GM13977 (cell line): ENCODE measurements around the gene LTC4S.

ENCODE experiments used
- DNase-seq: peaks from one replicate; pipeline ENCODE4 v3.0.0; 2012; ENCODE audit warnings: low spot score
- in situ Hi-C: fragments of 300-500 bp; cut with MboI; formaldehyde crosslinking; loops from one replicate; pipeline ENCODE4 v1.12.0; 2022; ENCODE audit warnings: low sequenced_read_pairs, low pct_unique_long_range_greater_than_20kb, mixed read lengths, inconsistent platforms; ENCODE audit not compliant: unreplicated experiment
- TF ChIP-seq, protein P1 (sequence below): IDR thresholded peaks from 2 replicates; pipeline ENCODE4 v1.5.1; 2012; ENCODE audit warnings: mild to moderate bottlenecking, control low read depth; ENCODE audit not compliant: insufficient read depth; ENCODE audit errors: extremely low read depth, missing control alignments

The LTC4S gene

DNA sequence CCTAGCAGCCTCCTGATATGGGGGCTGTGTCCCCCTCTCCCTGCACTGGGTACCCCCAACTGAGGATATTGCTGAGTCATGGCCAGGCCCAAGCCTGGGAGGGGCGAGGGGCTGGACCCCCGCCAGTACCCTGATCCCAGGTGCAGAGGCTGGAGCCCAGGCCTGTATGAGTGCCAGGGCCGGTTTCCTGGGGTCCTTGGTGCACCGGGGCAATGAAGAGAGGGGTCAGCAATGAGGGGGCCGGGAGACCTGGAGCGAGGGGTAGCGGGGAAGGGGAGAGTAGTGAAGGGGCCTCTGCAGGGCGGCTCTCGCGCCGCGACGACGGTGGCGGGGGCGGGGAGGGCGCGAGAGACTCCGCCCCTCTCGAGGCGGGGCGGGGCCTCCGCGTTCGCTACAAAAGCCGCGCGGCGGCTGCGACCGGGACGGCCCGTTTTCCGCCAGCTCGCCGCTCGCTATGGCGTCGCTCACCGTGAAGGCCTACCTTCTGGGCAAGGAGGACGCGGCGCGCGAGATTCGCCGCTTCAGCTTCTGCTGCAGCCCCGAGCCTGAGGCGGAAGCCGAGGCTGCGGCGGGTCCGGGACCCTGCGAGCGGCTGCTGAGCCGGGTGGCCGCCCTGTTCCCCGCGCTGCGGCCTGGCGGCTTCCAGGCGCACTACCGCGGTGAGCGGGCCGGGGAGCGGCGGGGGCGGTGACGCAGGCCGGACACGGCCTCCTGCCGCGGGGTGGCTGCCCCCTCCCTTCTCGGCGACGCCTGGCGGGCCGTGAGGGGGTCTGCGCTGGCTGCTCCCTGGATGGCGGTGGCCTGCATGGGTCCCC is 26.9 kb downstream of the LTC4S start, which contains the start of gene SQSTM1:
SQSTM1 (plus strand) TSS at position 423 of the 815 bp plus-strand sequence; CDS start at position 455, 32 bp downstream.
- TF ChIP-seq, protein P1, sequence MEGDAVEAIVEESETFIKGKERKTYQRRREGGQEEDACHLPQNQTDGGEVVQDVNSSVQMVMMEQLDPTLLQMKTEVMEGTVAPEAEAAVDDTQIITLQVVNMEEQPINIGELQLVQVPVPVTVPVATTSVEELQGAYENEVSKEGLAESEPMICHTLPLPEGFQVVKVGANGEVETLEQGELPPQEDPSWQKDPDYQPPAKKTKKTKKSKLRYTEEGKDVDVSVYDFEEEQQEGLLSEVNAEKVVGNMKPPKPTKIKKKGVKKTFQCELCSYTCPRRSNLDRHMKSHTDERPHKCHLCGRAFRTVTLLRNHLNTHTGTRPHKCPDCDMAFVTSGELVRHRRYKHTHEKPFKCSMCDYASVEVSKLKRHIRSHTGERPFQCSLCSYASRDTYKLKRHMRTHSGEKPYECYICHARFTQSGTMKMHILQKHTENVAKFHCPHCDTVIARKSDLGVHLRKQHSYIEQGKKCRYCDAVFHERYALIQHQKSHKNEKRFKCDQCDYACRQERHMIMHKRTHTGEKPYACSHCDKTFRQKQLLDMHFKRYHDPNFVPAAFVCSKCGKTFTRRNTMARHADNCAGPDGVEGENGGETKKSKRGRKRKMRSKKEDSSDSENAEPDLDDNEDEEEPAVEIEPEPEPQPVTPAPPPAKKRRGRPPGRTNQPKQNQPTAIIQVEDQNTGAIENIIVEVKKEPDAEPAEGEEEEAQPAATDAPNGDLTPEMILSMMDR, result no peak
- in situ Hi-C loops, result no loop called here
- peak; percentile 95 for DNase-seq

DNA sequence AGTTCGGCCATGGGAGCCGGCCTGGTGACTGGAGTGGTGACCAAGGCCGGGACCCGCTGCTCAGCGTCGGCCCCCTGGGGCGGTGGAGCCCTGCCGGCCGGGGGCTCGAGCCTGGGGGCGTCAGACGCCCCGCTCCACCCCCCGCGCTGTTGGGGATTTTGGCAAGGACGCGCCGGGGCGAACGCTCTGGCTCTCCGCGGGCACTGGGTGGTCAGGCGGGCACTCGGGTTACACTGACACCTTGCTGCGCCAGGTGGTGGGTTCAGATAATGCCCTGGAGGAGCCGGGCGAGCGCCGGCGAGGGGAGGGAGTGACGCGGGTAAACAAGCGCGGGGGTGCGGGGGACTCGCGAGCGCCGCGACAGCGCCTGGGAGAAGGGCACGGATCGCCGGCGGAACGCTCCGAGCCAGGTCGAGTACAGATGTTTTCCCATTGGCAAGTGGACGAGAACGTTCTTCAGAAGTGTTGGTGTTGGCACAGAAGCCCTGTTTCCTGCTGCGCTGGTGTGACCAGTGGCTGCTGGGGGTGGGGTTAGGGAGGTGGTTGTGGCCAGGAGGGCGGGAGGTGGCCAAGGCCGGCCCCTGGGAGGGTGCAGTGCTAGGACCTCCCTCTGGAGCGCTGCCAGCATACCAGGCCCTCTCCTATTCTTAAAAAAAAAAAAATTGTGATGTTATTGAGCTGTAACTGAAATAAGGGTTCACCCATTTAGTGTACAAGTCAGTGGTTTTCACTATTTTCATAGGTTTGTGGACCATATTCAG is 27.7 kb downstream of the LTC4S start:
- DNase-seq, result peak; percentile 95
- TF ChIP-seq, protein P1, result peak; percentile 4
- in situ Hi-C loops, result no loop called here

DNA sequence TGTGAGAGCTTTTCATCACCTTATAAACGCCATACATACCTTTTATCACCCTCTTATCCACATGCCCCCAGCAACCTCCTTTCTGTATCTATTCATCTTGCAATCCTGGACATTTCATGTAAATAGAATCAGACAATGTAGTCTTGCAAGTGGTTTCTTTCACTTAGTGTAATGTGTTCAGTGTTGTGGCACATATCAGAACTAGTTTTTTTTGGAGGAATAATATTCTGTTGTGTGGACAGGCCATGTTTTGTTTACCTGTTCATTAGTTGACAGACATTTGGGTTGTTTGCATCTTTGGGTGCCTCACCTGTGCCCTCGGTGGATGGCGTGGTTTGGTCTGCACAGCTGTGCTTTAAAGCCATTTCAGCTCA is 28.3 kb downstream of the LTC4S start:
- in situ Hi-C loops, result no loop called here
- TF ChIP-seq, protein P1, result no peak
- DNase-seq, result no peak

DNA sequence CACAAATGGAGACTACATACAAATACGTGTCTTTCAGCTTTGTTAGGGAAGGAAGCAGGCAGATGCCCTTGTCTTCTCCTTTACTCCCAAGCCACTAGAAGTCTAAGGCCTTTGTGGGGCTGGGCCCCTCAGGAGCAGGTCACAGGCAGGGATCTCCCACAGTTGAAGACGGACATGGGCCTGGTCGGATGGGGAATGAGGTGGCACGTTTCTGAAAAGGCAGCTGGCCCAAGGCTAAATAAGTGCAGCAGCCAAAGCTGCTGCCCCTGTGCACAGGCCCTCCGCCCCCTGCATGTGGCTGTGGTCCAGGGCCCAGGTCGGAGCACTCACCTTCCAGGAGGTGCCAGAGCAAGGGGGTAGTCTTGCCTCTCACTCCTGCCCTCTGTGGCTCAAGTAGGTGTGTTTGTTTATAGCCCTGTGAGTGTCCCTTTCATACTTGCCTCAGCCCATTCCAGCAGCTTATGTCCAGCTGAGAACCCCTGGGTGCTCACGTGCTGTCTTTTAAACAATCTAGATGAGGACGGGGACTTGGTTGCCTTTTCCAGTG is 28.7 kb downstream of the LTC4S start:
- in situ Hi-C loops, result no loop called here
- TF ChIP-seq, protein P1, result no peak
- no peak for DNase-seq

DNA sequence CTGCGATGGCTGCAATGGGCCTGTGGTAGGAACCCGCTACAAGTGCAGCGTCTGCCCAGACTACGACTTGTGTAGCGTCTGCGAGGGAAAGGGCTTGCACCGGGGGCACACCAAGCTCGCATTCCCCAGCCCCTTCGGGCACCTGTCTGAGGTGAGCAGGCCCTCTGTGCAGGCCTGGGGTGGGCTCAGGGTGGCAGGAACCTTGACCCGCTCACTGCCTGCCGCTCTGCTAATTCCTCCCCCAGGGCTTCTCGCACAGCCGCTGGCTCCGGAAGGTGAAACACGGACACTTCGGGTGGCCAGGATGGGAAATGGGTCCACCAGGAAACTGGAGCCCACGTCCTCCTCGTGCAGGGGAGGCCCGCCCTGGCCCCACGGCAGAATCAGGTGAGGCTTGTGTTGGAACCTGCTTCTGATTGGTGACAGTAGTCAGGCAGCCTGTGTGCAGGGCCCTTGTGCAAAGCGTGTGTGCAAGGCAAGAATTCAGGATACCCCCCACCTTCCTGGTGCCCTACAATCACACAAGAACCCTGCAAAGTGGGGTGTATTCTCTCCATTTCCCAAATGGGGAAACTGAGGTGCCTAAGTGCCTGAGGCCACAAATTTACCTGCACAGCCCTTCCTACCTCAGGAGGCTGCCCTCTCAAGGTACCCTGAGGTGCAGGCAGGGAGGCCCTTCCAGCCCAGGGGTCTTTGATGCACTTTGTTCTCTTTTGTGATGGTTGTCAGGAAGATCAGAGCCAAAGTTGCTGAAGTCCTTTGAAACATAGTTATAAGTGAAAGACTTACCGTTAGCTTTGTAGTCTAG is 30.4 kb downstream of the LTC4S start:
- no peak for DNase-seq
- TF ChIP-seq, protein P1, result no peak
- in situ Hi-C loops, result no loop called here

DNA sequence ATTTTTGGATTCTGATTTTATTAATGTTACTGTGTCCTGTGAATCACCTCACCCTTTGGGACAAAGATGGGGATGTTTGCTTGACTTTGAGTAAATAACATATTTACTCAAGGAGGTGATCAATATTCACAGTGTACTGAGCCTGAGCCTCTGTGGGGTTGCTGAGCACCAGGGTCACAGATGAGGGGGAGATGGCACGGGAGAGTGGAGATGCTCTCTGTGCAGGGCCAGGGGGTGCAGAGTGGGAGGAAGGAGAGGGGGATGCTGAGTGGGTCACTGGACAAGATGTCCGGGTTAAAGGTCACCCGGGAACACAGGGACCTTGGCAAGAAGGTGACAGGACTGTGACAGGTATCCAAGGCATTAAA is 30.9 kb downstream of the LTC4S start:
- DNase-seq, result no peak
- in situ Hi-C loops, result no loop called here
- TF ChIP-seq, protein P1, result no peak
